GM12878 (cell line): ENCODE measurements around the gene SYT10.

Experiments used
- ATF2 ChIP-seq: IDR thresholded peaks from 2 replicates; pipeline ENCODE4 v1.6.1; 2012; ENCODE audit warnings: low read length, inconsistent platforms
- BACH1 ChIP-seq: fragments of 450-650 bp; IDR thresholded peaks from 2 replicates; pipeline ENCODE4 v1.6.1; 2017; ENCODE audit warnings: mild to moderate bottlenecking, borderline replicate concordance
- MYC ChIP-seq: IDR thresholded peaks from 2 replicates; pipeline ENCODE4 v1.6.1; 2011; ENCODE audit warnings: mild to moderate bottlenecking, low read length, moderate library complexity, inconsistent platforms; ENCODE audit not compliant: insufficient read depth, insufficient replicate concordance, insufficient read length, severe bottlenecking
- SIX5 ChIP-seq: IDR thresholded peaks from 2 replicates; pipeline ENCODE4 v1.6.1; 2011; ENCODE audit warnings: mild to moderate bottlenecking, low read depth, low read length, moderate library complexity; ENCODE audit not compliant: severe bottlenecking
- SREBF1 ChIP-seq: IDR thresholded peaks from 2 replicates; pipeline ENCODE4 v1.6.1; 2012; ENCODE audit warnings: mild to moderate bottlenecking, low read length
- TF ChIP-seq, protein P1 (sequence below), 3 experiments: IDR thresholded peaks in 2 of 3; conservative IDR thresholded peaks in 1 of 3; 2 replicates each; pipeline ENCODE4 v1.5.1; 2011; ENCODE audit warnings: low read depth in 3 of 3, low read length in 3 of 3, mild to moderate bottlenecking in 3 of 3, control low read depth in 2 of 3, moderate library complexity in 2 of 3, inconsistent platforms in 1 of 3, mixed read lengths in 1 of 3; ENCODE audit not compliant: control insufficient read depth in 2 of 3, insufficient read depth in 1 of 3; ENCODE audit errors: extremely low read depth in 1 of 3
- TF ChIP-seq, protein P2 (sequence below): fragments of 450-650 bp; IDR thresholded peaks from 2 replicates; pipeline ENCODE4 v1.6.1; 2017; ENCODE audit warnings: mild to moderate bottlenecking

DNA sequence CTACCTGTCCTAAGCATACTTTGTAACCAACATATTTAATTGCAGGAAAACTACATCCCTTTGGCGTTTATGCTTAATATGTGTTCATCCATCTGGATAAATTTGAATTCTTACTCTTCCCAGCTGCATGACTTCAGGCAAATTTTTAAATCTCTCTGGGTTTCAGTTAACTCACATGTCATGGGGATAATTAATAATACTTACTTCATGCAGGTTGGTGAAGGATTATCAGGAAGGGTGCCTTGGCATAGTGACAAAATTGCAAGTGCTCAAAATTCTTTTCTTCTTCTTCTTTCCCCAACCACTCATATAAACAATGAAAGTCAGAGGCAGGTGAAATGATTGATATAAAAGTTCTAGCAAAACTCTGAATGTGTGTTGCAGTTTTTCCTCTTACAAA lies 15.9 kb downstream of the SYT10 start:
- no peak for TF ChIP-seq MYC
- no peak for TF ChIP-seq SIX5
- TF ChIP-seq, protein P1, sequence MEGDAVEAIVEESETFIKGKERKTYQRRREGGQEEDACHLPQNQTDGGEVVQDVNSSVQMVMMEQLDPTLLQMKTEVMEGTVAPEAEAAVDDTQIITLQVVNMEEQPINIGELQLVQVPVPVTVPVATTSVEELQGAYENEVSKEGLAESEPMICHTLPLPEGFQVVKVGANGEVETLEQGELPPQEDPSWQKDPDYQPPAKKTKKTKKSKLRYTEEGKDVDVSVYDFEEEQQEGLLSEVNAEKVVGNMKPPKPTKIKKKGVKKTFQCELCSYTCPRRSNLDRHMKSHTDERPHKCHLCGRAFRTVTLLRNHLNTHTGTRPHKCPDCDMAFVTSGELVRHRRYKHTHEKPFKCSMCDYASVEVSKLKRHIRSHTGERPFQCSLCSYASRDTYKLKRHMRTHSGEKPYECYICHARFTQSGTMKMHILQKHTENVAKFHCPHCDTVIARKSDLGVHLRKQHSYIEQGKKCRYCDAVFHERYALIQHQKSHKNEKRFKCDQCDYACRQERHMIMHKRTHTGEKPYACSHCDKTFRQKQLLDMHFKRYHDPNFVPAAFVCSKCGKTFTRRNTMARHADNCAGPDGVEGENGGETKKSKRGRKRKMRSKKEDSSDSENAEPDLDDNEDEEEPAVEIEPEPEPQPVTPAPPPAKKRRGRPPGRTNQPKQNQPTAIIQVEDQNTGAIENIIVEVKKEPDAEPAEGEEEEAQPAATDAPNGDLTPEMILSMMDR (IDR thresholded peaks at IDR 0.05 in 2 of 3, conservative IDR thresholded peaks at IDR 0.05 in 1 of 3; ENCODE audit: control insufficient read depth in 2 of 3, extremely low read depth in 1 of 3, insufficient read depth in 1 of 3, low read depth in 3 of 3, low read length in 3 of 3): no peak
- TF ChIP-seq ATF2: no peak
- TF ChIP-seq BACH1: no peak
- TF ChIP-seq, protein P2, sequence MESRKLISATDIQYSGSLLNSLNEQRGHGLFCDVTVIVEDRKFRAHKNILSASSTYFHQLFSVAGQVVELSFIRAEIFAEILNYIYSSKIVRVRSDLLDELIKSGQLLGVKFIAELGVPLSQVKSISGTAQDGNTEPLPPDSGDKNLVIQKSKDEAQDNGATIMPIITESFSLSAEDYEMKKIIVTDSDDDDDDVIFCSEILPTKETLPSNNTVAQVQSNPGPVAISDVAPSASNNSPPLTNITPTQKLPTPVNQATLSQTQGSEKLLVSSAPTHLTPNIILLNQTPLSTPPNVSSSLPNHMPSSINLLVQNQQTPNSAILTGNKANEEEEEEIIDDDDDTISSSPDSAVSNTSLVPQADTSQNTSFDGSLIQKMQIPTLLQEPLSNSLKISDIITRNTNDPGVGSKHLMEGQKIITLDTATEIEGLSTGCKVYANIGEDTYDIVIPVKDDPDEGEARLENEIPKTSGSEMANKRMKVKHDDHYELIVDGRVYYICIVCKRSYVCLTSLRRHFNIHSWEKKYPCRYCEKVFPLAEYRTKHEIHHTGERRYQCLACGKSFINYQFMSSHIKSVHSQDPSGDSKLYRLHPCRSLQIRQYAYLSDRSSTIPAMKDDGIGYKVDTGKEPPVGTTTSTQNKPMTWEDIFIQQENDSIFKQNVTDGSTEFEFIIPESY: no peak
- TF ChIP-seq SREBF1: no peak
